Measurements from ENCODE around the gene GREB1. TPM values are rescaled to one million over a fixed set of nuclear protein-coding genes. Genes with fewer than 3 reads are reported as not detected.

The GREB1 gene
- total and polyA plus RNA-seq, 2 of the 13 experiments (the other 11 are each of a cell fraction or from before 2014, with no cell fraction given) = 31.3 to 61.2 TPM

- TF ChIP-seq ZSCAN20 (CRISPR knock-in tag; IDR thresholded peaks at IDR 0.05; ENCODE audit: borderline replicate concordance) (no peak), ZNF512B (CRISPR knock-in tag; IDR thresholded peaks at IDR 0.05; ENCODE audit: borderline replicate concordance) (no peak), JUNB (CRISPR knock-in tag; IDR thresholded peaks at IDR 0.05; ENCODE audit: borderline replicate concordance) (no peak), BRCA1 (CRISPR knock-in tag; IDR thresholded peaks at IDR 0.05) (no peak), ZNF547 (CRISPR knock-in tag; IDR thresholded peaks at IDR 0.05) (0 out of 2 replicates have a peak, but pooled peaks have one; percentile 56), FOXO1 (CRISPR knock-in tag; IDR thresholded peaks at IDR 0.05) (no peak; the same call in 1 of the 2 replicates), ZUFSP (CRISPR knock-in tag; IDR thresholded peaks at IDR 0.05; ENCODE audit: borderline replicate concordance) (no peak), TP53 (CRISPR knock-in tag; conservative IDR thresholded peaks at IDR 0.05) (0 out of 2 replicates have a peak, but pooled peaks have one; percentile 27), CEBPB (IDR thresholded peaks at IDR 0.05; ENCODE audit: borderline replicate concordance, low read depth, low read length) (no peak), KLF13 (CRISPR knock-in tag; IDR thresholded peaks at IDR 0.05) (no peak), HIC2 (CRISPR knock-in tag; IDR thresholded peaks at IDR 0.05; ENCODE audit: low read depth) (peak; percentile 42; the same call in 1 of the 2 replicates), GMEB2 (CRISPR knock-in tag; IDR thresholded peaks at IDR 0.05; ENCODE audit: low read depth) (no peak), SRY (CRISPR knock-in tag; IDR thresholded peaks at IDR 0.05) (no peak), JUND (CRISPR knock-in tag; IDR thresholded peaks at IDR 0.05) (no peak), PRPF4 (IDR thresholded peaks at IDR 0.05; ENCODE audit: low read depth, low read length, poor library complexity, severe bottlenecking) (no peak), SPEN (CRISPR knock-in tag; IDR thresholded peaks at IDR 0.05; ENCODE audit: low read depth) (0 out of 2 replicates have a peak, but pooled peaks have one; percentile 35), SNRNP70 (IDR thresholded peaks at IDR 0.05; ENCODE audit: low read depth, low read length) (no peak), ZBTB26 (CRISPR knock-in tag; IDR thresholded peaks at IDR 0.05; ENCODE audit: borderline replicate concordance) (0 out of 2 replicates have a peak, but pooled peaks have one; percentile 33), ZNF562 (CRISPR knock-in tag; IDR thresholded peaks at IDR 0.05; ENCODE audit: borderline replicate concordance) (no peak), CENPT (CRISPR knock-in tag; IDR thresholded peaks at IDR 0.05; ENCODE audit: low read depth) (no peak)
Observed at GRCh38 chr2:11535899-11536344, 2.1 kb downstream of the GREB1 start (continued).

Measured in HepG2 (cell line).